Measurements from ENCODE around the gene CYCS.
A peak's percentile ranks its signal among the peaks of the same experiment; 100 is the strongest.
"Not testable (repeated sequence)": the region's sequence is repeated elsewhere in the genome, so short reads cannot be mapped to it uniquely, and the experiment has no call there.

CYCS gene

DNA sequence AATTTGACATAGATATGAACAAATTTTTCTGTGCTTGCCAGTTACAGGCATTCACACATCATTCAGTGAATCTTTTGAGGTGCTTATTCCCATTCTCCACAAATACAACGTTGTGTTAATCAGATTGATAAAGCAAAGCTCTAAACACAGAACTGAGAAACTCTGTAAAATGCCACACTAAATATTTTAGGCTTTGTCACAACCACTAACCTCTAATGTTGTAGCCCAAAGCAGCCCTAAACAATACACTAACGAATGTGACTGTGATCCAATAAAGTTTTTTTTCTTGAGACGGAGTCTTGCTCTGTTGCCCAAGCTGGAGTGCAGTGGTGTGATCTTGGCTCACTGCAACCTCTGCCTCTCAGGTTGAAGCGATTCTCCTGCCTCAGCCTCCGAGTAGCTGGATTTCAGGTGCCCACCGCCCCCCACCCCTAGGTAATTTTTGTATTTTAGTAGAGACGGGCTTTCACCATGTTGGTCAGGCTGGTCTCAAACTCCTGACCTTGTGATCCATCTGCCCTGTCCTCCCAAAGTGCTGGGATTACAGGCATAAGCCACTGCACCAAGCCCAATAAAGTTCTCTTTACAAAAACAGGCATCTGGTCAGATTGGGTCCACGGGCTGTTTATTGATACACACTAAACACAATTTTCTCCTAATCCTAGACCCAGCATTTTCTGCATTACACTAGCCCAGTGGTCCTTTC, 6.9 kb downstream of the CYCS start:
- no peak for DNase-seq

DNA sequence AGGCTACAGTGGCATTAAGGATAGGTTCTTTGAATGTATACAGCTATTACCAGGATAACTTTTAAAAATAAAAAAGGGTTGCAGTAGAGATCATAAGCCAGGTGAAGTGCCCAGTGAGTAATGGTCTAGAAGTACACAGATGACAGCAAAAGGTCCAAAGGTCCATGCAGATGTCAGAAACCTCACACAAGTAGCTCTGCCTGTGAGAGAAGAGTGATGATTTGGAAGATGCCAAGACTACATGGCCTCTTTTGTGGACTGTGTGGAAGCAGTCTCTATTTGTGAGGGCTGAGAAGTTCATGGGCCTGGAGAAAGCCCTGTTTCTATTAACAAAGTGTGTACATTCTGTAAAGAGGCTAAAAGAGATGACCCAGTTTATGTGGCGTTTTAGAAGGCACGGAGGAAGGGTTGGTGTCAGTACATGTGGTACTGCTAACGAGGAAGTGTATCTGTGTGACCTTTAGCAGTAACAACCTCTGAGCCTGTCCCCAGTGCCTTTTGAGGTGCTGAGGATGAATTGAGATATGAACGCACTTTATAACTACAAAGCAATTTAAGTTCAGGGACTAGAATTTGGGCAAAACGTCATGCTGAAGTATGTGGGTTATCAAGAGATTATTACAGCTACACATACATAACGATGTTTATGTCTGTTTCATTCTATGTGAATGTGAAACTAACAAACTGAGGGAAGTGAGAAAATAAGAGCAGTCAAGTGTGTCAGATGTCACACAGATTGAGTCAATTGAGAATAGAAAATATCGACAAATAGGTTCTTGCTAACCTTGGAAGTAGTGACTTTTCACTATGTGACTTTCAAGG, 7.6 kb downstream of the CYCS start:
- no peak for DNase-seq

DNA sequence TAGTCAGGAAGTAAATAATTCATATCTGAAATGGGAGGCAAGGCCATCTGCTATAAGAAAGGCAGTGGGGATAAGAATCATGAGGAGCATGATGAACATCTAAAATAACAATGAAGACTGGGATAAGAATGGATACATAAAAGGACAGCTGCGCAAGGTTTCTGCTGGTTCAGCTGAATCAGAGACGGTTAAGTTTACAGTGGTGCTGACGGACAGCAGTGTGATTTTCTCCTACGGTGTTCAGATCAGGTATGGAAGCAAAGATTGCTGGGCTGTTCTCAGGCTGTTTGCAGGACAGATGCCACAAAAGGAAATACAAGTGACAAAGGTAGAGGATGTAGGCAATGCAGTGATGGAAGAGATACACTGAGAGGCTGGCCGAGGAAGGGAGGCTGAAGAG, 8.4 kb downstream of the CYCS start:
- no peak for DNase-seq

DNA sequence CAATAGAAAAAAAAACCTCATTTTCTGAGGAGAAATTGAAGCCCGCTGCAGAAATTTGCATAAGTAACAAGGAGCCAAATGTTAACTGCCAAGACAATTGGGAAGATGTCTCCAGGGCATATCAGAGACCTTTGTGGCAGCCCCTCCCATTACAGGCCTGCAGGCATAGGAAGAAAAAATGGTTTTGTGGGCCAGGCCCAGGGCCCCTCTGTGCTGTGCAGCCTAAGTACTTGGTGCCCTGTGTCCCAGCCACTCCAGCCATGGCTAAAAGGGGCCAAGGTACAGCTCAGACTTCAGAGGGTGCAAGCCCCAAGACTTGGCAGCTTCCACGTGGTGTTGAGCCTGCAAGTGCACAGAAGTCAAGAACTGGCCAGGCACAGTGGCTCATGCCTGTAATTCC, 14.5 kb downstream of the CYCS start:
- not testable (repeated sequence) for DNase-seq

DNA sequence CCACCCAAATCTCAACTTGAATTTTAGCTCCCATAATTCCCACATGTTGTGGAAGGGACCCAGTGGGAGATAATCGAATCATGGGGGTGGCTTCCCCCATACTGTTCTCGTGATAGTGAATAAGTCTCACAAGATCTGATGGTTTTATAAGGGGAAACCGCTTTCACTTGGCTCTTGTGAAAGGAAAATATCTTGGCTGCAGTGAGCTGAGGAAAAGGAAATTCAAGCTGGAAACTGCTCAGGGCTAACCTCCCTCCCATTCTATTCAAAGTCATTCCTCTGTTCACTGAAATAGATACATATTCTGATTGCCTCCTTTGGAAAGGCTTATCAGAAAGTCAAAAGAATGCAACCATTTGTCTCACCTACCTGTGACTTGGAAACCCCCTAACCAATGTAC, 15.8 kb downstream of the CYCS start:
- no peak for DNase-seq

DNA sequence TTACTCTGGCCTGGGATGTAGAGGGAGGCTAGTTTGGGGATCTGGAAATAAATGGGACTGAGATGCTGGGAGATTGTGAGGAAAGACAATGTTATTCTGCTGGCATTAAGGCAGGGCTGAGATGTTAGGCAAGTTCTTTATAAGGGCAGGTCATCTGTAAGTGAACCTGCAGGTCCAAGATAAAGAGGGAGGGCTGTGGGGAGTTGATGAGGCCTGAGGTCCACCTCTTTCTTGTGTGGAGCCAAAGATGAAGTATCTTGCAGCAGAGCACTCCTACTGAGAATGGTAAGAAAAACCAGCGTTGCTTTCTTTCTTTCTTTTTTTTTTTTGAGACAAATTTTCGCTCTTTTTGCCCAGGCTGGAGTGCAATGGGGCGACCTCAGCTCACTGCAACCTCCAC, 19.1 kb downstream of the CYCS start:
- DNase-seq = no peak

DNA sequence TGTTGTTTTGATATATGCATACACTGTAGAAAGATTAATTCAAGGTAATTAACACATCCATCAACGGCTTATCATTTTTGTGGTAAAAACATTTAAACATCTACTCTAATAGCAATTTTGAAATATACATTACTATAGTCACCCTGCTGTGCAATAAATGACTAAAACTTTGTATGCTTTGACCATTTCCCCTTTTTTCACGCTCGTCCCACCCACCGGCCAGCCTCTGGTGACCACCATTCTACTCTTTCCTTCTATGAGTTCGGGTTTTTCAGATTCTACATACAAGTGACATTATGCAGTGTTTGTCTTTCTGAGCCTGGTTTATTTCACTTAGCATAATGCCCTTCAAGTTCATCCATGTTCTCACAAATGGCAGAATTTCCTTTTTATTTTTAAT, 21.3 kb downstream of the CYCS start:
- DNase-seq = no peak

DNA sequence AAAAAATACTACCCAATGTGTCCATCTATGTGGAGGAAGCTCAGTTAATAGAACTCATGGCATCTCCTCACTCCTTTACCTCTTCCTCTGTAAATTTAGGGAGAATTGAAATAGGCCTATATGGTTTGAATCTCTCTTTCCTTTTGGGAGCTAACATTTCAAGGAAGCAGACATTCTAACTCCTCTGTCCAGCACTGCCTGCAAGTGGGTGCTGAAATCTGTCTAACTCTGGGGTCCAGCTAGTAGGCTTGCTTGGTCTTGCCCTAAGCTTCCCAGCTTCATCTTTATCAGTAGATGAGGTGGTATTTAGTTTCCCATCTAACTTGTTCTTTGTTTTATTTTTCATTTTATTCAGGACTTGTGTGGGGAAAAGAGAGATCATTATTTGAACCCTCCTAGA, 23.2 kb downstream of the CYCS start:
- no peak for DNase-seq

DNA sequence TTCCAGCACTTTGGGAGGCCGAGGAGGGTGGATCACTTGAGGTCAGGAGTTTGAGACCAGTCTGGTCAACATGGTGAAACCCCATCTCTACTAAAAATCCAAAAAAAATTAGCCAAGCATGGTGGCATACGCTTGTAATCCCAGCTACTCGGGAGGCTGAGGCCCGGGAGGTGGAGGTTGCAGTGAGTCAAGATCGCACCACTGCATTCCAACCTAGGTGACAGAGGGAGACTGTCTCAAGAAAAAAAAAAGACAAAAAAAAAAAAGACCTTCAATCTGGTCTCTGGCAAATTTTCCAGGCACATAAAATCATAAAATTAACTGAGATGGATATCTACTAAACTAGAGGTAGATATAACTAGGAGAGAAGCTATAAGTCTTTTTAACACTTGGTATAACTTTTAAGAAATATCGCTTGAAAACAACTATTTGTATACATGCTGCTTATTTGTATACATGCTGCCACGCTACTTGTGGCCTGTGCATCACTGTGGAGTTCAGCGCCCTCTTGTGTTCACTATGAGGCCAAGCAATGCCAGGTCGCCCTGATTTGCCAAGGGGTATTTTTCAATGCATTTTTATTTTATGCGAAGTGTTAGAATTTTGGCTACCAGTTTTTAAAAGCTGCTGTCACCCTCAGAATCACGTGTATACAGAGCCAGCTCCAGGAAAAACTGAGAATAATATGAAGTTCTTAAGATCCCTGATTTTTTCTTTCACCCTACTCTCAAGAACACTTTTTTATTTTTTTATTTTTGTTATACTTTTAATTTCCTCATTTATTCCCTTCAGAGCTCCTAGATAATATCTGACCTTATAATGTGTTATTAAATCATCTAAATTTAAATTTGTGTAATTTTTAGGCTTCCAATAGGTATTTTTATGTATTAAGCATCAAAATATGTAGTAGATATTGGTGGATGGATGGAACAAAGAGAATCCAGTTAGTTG, 26.7 kb downstream of the CYCS start:
- peak; percentile 31 to 76 for DNase-seq

DNA sequence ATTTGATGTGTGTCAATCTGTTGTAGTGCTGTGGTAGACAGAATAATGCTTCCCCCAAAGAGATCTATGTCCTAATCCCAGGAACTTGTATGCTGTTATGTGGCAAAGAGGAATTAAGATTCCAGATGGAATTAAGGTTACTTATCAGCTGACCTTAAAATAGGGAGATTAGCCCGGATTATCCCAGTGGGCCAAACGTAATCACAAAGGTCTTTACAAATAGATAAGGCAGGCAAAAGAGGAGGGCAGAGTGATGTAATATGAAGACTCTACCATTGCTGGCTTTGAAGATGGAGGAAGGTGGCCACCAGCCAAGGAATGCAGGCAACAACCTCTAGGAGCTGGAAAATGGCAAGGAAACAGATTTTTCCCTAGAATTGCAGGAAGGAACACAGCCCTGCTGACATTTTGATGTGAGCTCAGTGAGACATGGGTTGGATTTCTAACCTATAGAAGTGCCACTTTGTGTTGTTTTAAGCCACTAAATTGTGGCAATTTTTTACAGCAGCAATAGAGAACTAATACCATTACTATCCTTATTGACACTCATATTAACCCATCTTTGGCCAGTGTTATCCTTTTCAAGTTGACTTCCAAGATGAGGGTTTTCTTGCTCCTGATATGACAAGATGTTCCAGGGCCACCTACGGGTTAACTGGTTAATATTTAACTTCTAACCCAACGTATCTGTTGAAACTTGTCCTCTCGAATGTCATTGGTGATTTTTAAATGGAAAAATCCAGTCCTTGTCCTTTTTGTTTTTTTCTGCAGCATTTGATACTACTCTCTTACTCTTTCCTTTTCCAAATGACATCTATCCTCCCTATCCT, 29.3 kb downstream of the CYCS start:
- peak in 1 of 2 experiments; percentile 32 for DNase-seq

DNA sequence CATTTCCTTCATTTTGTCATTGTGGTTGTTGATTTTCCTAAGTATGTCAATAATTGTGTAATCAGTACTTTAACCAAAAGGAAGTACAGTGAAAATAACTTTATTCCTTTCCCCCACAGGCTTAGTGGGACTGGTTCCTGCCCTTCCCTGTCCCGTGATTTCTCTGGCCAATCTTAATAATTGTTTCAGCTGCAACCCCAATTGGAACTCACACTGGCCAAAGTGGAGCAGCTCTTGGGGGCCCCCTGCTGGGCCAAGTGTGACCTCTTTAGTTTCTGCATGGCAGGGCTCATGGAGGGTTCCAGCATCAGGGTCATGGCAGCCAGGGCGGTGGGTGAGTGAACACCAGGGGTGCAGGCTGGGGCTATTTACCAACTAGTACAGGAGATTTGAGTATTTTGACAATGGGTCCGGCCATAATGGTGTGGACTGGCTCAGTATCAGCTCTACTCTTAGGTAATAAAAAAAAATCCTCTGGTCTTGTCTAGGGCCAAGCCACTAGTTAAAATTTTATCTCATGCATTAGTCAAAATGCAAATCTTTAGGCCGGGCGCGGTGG, 31.7 kb downstream of the CYCS start:
- peak; percentile 61 to 85 for DNase-seq

DNA sequence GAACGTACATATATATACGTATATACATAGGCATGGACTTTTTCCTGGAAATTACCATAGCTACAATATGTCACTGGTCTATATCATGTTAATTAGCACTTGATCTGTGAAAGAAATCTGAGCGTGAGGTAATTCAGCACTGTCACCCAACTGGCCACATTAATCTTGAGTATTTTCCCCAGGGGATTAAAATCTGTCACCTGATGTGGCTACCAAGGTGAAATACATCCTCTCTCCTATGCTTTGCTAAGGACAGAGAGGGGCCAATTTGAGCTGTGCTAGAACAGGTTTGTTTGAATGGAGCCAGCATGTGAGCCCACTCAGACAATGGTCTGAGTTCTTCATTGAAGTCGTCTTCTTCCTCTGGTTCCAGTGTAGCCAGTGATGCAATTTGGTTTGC, 33.3 kb downstream of the CYCS start:
- DNase-seq = no peak

DNA sequence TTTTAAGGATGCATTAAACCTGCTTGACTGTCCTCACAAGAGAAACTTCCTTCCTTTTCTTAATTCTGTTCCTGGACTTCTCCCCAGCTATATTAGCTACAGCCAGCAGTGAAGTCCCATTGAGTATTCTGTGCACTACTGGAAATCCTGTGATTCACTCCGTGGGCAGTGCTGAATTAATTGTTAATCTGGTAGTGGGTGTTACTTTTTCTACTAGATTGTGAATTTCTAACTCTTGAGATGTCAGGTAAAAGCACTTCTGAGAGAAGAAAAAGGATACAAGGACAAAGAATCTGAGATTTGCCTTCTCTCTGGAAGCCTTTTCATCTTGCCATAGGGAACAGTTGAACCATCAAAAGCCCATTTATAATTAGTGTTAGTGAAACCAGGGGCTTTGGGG, 33.9 kb downstream of the CYCS start:
- no peak for DNase-seq

DNA sequence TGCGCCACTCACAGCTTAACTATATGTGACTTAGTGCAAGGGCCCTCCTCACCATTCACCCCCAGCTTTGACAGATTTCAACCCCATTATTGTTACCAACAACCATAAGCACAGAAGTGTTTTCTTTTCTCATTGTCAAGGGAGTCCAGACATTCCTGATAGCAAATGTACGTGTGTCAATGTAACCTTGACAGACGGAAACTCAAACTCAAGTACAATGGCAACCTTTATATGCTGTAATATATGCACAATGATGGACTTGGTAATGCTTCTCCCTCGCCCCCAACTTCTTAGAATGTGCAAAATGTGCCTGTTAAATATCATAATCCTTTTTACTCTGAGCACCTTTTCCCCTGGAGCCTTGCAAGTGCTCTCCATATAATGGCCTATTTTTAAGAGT, 34.7 kb downstream of the CYCS start:
- DNase-seq = no peak

DNA sequence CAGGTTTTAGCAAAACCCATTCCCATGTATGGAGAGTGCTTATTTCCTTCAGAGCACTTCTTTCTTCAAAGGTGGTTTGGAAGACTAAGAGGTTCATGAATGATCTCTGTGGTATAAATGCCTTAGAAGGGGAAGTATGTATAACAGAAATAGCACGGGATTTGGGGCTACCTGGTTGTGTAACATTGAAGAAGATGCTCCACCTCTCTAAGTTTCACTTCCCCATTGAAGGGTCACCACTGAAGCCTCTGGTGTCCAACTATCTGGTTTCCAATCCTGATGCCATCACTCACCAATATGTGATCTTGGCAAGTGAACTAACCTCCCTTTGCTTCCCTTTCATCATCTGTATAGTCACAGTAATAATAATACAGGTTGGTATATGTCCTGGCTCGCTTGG, 37.2 kb downstream of the CYCS start:
- no peak for DNase-seq

DNA sequence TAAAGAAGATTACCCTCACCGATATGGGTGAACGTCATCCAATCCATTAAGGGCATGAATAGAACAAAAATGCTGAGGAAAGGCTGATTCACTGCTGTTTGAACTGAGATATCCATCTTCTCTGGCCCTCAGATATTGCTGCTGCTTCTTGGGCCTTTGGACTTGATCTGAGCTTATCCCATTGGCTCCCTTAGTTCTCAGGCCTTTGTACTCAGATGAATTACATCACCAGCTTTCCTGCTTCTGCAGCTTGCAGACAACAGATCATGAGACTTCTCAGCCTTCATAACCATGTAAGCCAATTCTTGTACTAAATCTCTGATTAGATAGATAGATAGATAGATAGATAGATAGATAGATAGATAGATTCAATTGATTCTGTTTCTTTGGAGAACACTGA, 40.2 kb downstream of the CYCS start:
- DNase-seq = no peak

DNA sequence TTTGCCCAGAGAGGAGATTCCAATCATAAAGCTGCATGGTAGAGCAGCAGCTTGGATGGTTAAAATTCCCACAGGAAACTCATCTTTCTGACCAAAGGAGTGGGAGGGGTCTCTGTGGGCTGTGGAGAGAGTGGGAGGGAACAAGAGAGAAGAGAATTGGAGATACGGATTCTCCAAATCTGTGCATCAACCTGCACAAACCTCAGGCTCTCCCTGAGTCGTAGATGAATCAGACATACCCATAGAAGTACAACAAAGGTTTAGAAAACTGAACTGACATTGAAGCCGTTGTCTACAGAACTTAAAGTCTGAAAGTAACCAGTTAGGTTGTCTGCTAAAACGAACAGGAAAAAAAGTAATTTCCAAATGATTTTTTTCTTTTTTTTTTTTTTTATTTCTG, 41.9 kb downstream of the CYCS start:
- no peak for DNase-seq

DNA sequence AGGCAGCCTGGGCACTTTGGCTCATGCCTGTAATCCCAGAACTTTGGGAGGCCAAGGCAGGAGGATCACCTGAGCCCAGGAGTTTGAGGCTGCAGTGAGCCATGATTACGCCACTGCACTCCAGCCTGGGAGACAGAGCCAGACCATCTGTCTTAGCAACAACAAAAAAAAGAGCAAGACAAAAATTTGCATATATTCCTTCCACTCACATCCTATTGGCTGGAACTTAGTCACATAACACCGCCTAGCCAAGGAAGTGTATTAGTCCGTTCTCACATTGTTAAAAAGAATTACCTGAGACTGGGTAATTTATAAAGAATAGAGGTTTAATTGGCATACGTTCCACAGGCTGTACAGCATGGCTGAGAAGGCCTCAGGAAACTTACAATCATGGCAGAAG, 43.0 kb downstream of the CYCS start:
- DNase-seq = peak in 1 of 2 experiments; percentile 58

DNA sequence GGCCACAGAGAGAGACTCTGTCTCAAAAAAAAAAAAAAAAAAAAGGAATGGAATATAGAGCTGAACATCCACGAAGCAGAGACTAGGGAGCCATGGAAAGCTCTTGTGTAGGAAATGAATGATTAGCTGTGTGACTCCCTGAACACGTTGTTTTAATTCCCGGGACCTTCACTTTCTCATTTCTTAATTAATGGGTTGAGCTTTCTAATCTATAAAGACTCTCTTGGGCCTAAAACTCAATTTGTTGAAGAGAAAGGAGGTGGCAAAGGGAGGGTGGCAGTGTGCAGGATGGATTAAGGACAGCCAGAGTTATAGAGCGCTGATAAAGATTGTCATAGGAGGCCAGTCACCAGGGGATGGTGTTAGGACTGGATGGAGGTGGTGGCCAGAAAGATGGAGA, 48.0 kb downstream of the CYCS start:
- DNase-seq = no peak

DNA sequence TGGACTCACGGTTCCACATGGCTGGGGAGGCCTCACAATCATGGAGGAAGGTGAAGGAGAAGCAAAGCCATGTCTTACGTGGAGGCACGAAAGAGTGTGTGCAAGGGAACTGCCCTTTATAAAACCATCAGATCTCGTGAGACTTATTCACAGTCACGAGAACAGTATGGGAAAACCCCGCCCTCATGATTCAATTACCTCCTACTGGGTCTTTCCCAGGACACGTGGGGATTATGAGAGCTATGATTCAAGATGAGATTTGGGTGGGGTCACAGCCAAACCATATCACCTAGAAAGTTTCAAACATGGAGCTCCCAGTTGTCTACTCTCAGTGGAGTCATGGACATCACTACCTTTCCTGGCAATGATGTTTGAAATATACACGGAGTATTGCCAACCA, 49.6 kb downstream of the CYCS start:
- DNase-seq = no peak

DNA sequence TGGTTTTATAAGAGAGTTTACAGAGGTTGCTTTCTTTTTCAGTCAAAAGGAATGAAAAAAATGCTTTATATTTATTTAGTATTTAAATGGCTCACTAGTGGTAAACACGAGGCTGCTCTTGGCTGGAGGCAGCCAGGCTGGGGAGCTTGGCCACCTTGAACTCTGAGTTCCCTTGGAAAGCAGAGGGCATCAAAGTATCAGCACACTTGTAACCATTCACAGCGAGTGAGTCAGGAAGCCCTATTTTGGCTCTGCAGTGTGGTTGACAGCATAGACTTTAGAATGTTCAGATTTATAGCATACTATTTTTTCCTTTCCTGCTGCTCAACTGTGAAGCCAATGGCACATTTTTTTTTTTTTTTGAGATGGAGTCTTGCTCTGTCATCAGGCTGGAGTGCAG, 51.6 kb downstream of the CYCS start:
- DNase-seq = no peak

Data from NCI-H446 (cell line).